Stimulated activated naive CD8-positive, alpha-beta T cell treated with anti-CD3 and anti-CD28 coated beads, Interleukin-15, Interleukin-2, amounts not matched to agents 100 ng/mL and 50 ng/mL, for 24 hours (primary cell): ENCODE data around the gene FHL2.

Source experiments
- H3K27ac Mint-ChIP-seq: one replicate; pipeline ENCODE4 v1.8.0; 2021; ENCODE audit warnings: mild to moderate bottlenecking, mixed read lengths
- H3K27me3 Mint-ChIP-seq: one replicate; pipeline ENCODE4 v1.8.0; 2021; ENCODE audit warnings: mixed read lengths
- H3K36me3 Mint-ChIP-seq: one replicate; pipeline ENCODE4 v1.8.0; 2021; ENCODE audit warnings: low read depth, mixed read lengths
- H3K4me1 Mint-ChIP-seq: one replicate; pipeline ENCODE4 v1.8.0; 2021; ENCODE audit warnings: low read depth, mixed read lengths
- H3K4me3 Mint-ChIP-seq: one replicate; pipeline ENCODE4 v1.8.0; 2021; ENCODE audit warnings: mild to moderate bottlenecking, mixed read lengths
- H3K9me3 Mint-ChIP-seq: one replicate; pipeline ENCODE4 v1.8.0; 2021; ENCODE audit warnings: mixed read lengths

Gene FHL2

GRCh38 chr2:105317937-105318336 lies 80.9 kb downstream of the FHL2 start:
- H3K36me3 Mint-ChIP-seq: peaks cover 4% of the 10 kb centered on the region
- H3K4me3 Mint-ChIP-seq: no peak overlapping the region
- H3K9me3 Mint-ChIP-seq: no peaks in the 10 kb centered on the region
- no peak overlapping the region for H3K27ac Mint-ChIP-seq
- H3K4me1 Mint-ChIP-seq: peaks cover 40% of the 10 kb centered on the region
- H3K27me3 Mint-ChIP-seq: no peaks in the 10 kb centered on the region

GRCh38 chr2:105315314-105315713 lies 83.5 kb downstream of the FHL2 start:
- Mint-ChIP-seq H3K27ac (no peak overlapping the region), H3K4me1 (peaks cover 36% of the 10 kb centered on the region), H3K36me3 (peaks cover 2% of the 10 kb centered on the region), H3K27me3 (no peaks in the 10 kb centered on the region), H3K9me3 (no peaks in the 10 kb centered on the region), H3K4me3 (no peak overlapping the region)

GRCh38 chr2:105313877-105314276 lies 85.0 kb downstream of the FHL2 start:
- no peaks in the 10 kb centered on the region for H3K9me3 Mint-ChIP-seq
- no peaks in the 10 kb centered on the region for H3K27me3 Mint-ChIP-seq
- H3K4me3 Mint-ChIP-seq: no peak overlapping the region
- no peak overlapping the region for H3K27ac Mint-ChIP-seq
- H3K36me3 Mint-ChIP-seq: peaks cover 6% of the 10 kb centered on the region
- peaks cover 31% of the 10 kb centered on the region for H3K4me1 Mint-ChIP-seq
